Activated CD4-positive, alpha-beta T cell treated with anti-CD3 and anti-CD28 coated beads, Interleukin-2, amount 10 ng/mL, durations not matched to agents 7 days and 5 days (primary cell): ENCODE results near the gene TMEM176B. TPM values are rescaled to one million over a fixed set of nuclear protein-coding genes. Genes with fewer than 3 reads are reported as not detected.

ENCODE experiments used
- CTCF ChIA-PET: fragments of 350-600 bp; sonication (Branson Sonifier 250); formaldehyde crosslinking; loops from one replicate; lab custom pipeline; 2021; ENCODE audit warnings: antibody characterized with exemption; lab: Charles Lee
- POLR2A ChIA-PET: fragments of 350-600 bp; sonication (Branson Sonifier 250); formaldehyde crosslinking; loops from one replicate; lab custom pipeline; 2021; ENCODE audit warnings: antibody characterized with exemption; lab: Charles Lee
- DNase-seq: peaks from one replicate; pipeline ENCODE4 v3.0.0-alpha.2; 2020
- H3K27ac Mint-ChIP-seq: one replicate; pipeline ENCODE4 v1.8.0; 2021; ENCODE audit warnings: mild to moderate bottlenecking, moderate library complexity, mixed read lengths
- H3K27me3 Mint-ChIP-seq: one replicate; pipeline ENCODE4 v1.8.0; 2021; ENCODE audit warnings: mixed read lengths
- H3K36me3 Mint-ChIP-seq: one replicate; pipeline ENCODE4 v1.8.0; 2021; ENCODE audit warnings: low read depth, mixed read lengths
- H3K4me1 Mint-ChIP-seq: one replicate; pipeline ENCODE4 v1.8.0; 2021; ENCODE audit warnings: mixed read lengths
- H3K4me3 Mint-ChIP-seq: one replicate; pipeline ENCODE4 v1.8.0; 2021; ENCODE audit warnings: mild to moderate bottlenecking, moderate library complexity, mixed read lengths
- H3K9me3 Mint-ChIP-seq: one replicate; pipeline ENCODE4 v1.8.0; 2021; ENCODE audit warnings: mixed read lengths
- total RNA-seq, 2 experiments: library from RNA; stranded (reverse); gene quantifications; one replicate each; pipeline ENCODE4 v1.2.3, GENCODE V29; 2021

TMEM176B gene
- not detected for total RNA-seq

GRCh38 chr7:150799741-150800580, at the start of gene TMEM176B:
TMEM176B (minus strand) TSS chr7:150800364; CDS start chr7:150796569, 3,795 bp downstream.
- ChIA-PET POLR2A (no interaction called here), CTCF (interaction anchor here (1.6 kb wide), 1 partner anchor 11 kb away, joined by 4 read pairs; no protein-coding TSS in a partner anchor)
- Mint-ChIP-seq H3K27me3 (peaks cover 66% of the 10 kb centered on the region), H3K27ac (no peak within 1 kb of the TSS), H3K4me1 (peaks cover 11% of the 10 kb centered on the region), H3K9me3 (no peaks in the 10 kb centered on the region), H3K4me3 (peak within 1 kb of the TSS; percentile 2), H3K36me3 (no peaks in the 10 kb centered on the region)
- DNase-seq: no peak

GRCh38 chr7:150849204-150849775, 49.1 kb upstream of the TMEM176B start:
- CTCF ChIA-PET: no interaction called here
- Mint-ChIP-seq H3K27me3 (peaks cover 21% of the 10 kb centered on the region), H3K4me3 (no peak overlapping the region), H3K4me1 (peaks cover 6% of the 10 kb centered on the region), H3K9me3 (no peaks in the 10 kb centered on the region), H3K27ac (no peak overlapping the region), H3K36me3 (no peaks in the 10 kb centered on the region)
- no peak for DNase-seq
- POLR2A ChIA-PET: no interaction called here

GRCh38 chr7:150848561-150849115, 48.5 kb upstream of the TMEM176B start:
- Mint-ChIP-seq H3K27ac (no peak overlapping the region), H3K36me3 (no peaks in the 10 kb centered on the region), H3K27me3 (peaks cover 26% of the 10 kb centered on the region), H3K4me1 (peaks cover 6% of the 10 kb centered on the region), H3K9me3 (no peaks in the 10 kb centered on the region), H3K4me3 (no peak overlapping the region)
- ChIA-PET CTCF (no interaction called here), POLR2A (no interaction called here)
- no peak for DNase-seq

GRCh38 chr7:150848111-150848510, 47.9 kb upstream of the TMEM176B start:
- Mint-ChIP-seq H3K9me3 (no peaks in the 10 kb centered on the region), H3K4me3 (no peak overlapping the region)

GRCh38 chr7:150847536-150847935, 47.4 kb upstream of the TMEM176B start:
- Mint-ChIP-seq H3K36me3 (no peaks in the 10 kb centered on the region), H3K9me3 (no peaks in the 10 kb centered on the region), H3K27ac (no peak overlapping the region), H3K4me3 (no peak overlapping the region), H3K27me3 (peaks cover 24% of the 10 kb centered on the region), H3K4me1 (peaks cover 6% of the 10 kb centered on the region)
- DNase-seq: no peak
- CTCF ChIA-PET: no interaction called here
- POLR2A ChIA-PET: no interaction called here

More at GRCh38 chr7:150848111-150848510, 47.9 kb upstream of the TMEM176B start:
- no peak for DNase-seq
- ChIA-PET CTCF (no interaction called here), POLR2A (no interaction called here)
- H3K4me1 Mint-ChIP-seq: peaks cover 6% of the 10 kb centered on the region
- H3K27me3 Mint-ChIP-seq: peaks cover 26% of the 10 kb centered on the region
- no peaks in the 10 kb centered on the region for H3K36me3 Mint-ChIP-seq
- H3K27ac Mint-ChIP-seq: no peak overlapping the region

GRCh38 chr7:150846291-150847115, 46.3 kb upstream of the TMEM176B start:
- CTCF ChIA-PET: no interaction called here
- POLR2A ChIA-PET: no interaction called here
- Mint-ChIP-seq H3K4me1 (peaks cover under 1% of the 10 kb centered on the region), H3K36me3 (no peaks in the 10 kb centered on the region), H3K9me3 (no peaks in the 10 kb centered on the region), H3K4me3 (no peak overlapping the region), H3K27ac (no peak overlapping the region), H3K27me3 (peaks cover 17% of the 10 kb centered on the region)
- DNase-seq: no peak

- no peak overlapping the region for H3K4me3 Mint-ChIP-seq
- no peaks in the 10 kb centered on the region for H3K4me1 Mint-ChIP-seq
- ChIA-PET CTCF (no interaction called here), POLR2A (no interaction called here)
- no peak for DNase-seq
- H3K9me3 Mint-ChIP-seq: no peaks in the 10 kb centered on the region
- peaks cover 15% of the 10 kb centered on the region for H3K27me3 Mint-ChIP-seq
- H3K36me3 Mint-ChIP-seq: no peaks in the 10 kb centered on the region
- no peak overlapping the region for H3K27ac Mint-ChIP-seq
These were observed 45.3 kb upstream of the TMEM176B start for GRCh38 chr7:150845421-150845861.

GRCh38 chr7:150842716-150843115, 42.6 kb upstream of the TMEM176B start:
- peaks cover 10% of the 10 kb centered on the region for H3K27me3 Mint-ChIP-seq
- DNase-seq: no peak
- POLR2A ChIA-PET: no interaction called here
- H3K27ac Mint-ChIP-seq: no peak overlapping the region
- H3K9me3 Mint-ChIP-seq: no peaks in the 10 kb centered on the region
- CTCF ChIA-PET: no interaction called here
- no peaks in the 10 kb centered on the region for H3K36me3 Mint-ChIP-seq
- no peaks in the 10 kb centered on the region for H3K4me1 Mint-ChIP-seq
- H3K4me3 Mint-ChIP-seq: no peak overlapping the region

GRCh38 chr7:150842018-150842417, 41.9 kb upstream of the TMEM176B start:
- CTCF ChIA-PET: no interaction called here
- Mint-ChIP-seq H3K27ac (no peak overlapping the region), H3K4me1 (no peaks in the 10 kb centered on the region), H3K4me3 (no peak overlapping the region), H3K36me3 (no peaks in the 10 kb centered on the region), H3K9me3 (no peaks in the 10 kb centered on the region), H3K27me3 (peaks cover 10% of the 10 kb centered on the region)
- DNase-seq: no peak
- POLR2A ChIA-PET: no interaction called here

- CTCF ChIA-PET: interaction anchor here (1.0 to 1.4 kb wide), 2 partner anchors 15 to 20 kb away, joined by 3 read pairs; no protein-coding TSS in a partner anchor
- H3K4me1 Mint-ChIP-seq: no peaks in the 10 kb centered on the region
- DNase-seq: no peak
- no peaks in the 10 kb centered on the region for H3K9me3 Mint-ChIP-seq
- no peaks in the 10 kb centered on the region for H3K36me3 Mint-ChIP-seq
- no peak overlapping the region for H3K4me3 Mint-ChIP-seq
- POLR2A ChIA-PET: no interaction called here
- H3K27ac Mint-ChIP-seq: no peak overlapping the region
- H3K27me3 Mint-ChIP-seq: peaks cover 16% of the 10 kb centered on the region
These were observed 38.9 kb upstream of the TMEM176B start for GRCh38 chr7:150838965-150839650.

- POLR2A ChIA-PET: no interaction called here
- no peak for DNase-seq
- CTCF ChIA-PET: interaction anchor here (0.6 to 1.2 kb wide), 2 partner anchors 11 to 1974 kb away, joined by 3 read pairs; no protein-coding TSS in a partner anchor
- Mint-ChIP-seq H3K9me3 (no peaks in the 10 kb centered on the region), H3K36me3 (no peaks in the 10 kb centered on the region), H3K27me3 (peaks cover 22% of the 10 kb centered on the region), H3K4me1 (no peaks in the 10 kb centered on the region), H3K27ac (no peak overlapping the region), H3K4me3 (no peak overlapping the region)
These were observed 35.6 kb upstream of the TMEM176B start for GRCh38 chr7:150835702-150836280.

GRCh38 chr7:150835019-150835418, 34.9 kb upstream of the TMEM176B start:
- Mint-ChIP-seq H3K36me3 (no peaks in the 10 kb centered on the region), H3K27me3 (peaks cover 27% of the 10 kb centered on the region), H3K9me3 (no peaks in the 10 kb centered on the region), H3K4me3 (no peak overlapping the region), H3K27ac (no peak overlapping the region), H3K4me1 (no peaks in the 10 kb centered on the region)
- CTCF ChIA-PET: no interaction called here
- DNase-seq: no peak
- POLR2A ChIA-PET: interaction anchor here (0.7 kb wide), 1 partner anchor 57 kb away, joined by 3 read pairs; no protein-coding TSS in a partner anchor
